GM12891 (cell line): ENCODE data around the gene RGS10.
A peak's percentile ranks its signal among the peaks of the same experiment; 100 is the strongest.

Experiments used
- DNase-seq: peaks from one replicate; pipeline ENCODE4 v3.0.0; 2011; ENCODE audit warnings: low spot score; ENCODE audit not compliant: insufficient read length
- FAIRE-seq: peaks from 2 replicates; lab custom pipeline; 2011; peaks lifted over from hg19 to GRCh38; lab: Jason Lieb, UNC
- PAX5 ChIP-seq: IDR thresholded peaks from 2 replicates; pipeline ENCODE4 v1.6.1; 2011; ENCODE audit warnings: low read length, moderate library complexity, mild to moderate bottlenecking; ENCODE audit not compliant: insufficient read depth, severe bottlenecking
- POLR2A ChIP-seq: IDR thresholded peaks from 2 replicates; pipeline ENCODE4 v1.6.1; 2011; ENCODE audit warnings: low read depth, low read length, control low read depth
- POLR2AphosphoS5 ChIP-seq: IDR thresholded peaks from 2 replicates; pipeline ENCODE4 v1.6.1; 2011; ENCODE audit warnings: low read depth, low read length, control low read depth
- POU2F2 ChIP-seq: IDR thresholded peaks from 2 replicates; pipeline ENCODE4 v1.6.1; 2011; ENCODE audit warnings: low read depth, mild to moderate bottlenecking, control low read depth, low read length, moderate library complexity
- SPI1 ChIP-seq: IDR thresholded peaks from 2 replicates; pipeline ENCODE4 v1.6.1; 2011; ENCODE audit warnings: low read depth, low read length, control low read depth
- TAF1 ChIP-seq: IDR thresholded peaks from 2 replicates; pipeline ENCODE4 v1.6.1; 2011; ENCODE audit warnings: low read depth, low read length, control low read depth

The RGS10 gene

DNA sequence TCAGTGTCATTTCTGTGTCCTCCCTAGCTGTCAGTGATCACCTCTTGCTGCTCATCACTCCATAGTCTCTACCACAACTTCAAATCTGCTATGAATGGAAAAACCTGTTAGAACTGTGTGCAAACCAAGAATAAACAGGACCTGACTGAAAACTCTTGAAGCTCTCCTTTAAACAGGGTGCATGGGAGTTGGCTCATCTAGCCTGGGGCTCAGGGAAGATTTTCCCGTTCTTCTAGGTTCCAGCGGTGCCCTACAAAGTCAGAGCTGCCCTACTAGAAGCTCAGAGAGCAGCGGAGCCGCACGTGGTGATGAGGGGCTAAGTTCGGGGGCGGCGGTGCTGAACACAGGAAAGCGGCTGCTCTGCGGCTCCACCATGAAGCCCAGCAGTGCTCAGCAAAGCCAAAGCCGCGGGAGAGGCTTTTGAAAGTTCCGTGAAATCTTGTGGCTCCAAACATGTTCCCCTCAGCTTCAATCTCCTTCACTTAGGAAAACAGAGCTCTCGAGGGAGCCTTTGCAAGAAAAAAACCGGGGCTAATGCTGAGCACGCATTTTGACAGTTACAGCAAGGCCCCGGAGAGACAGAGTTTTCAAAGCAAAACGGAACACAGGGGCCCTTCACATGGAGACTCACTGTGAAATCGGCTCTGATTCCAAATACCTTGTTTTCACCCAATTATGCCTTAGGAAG lies 30.5 kb downstream of the RGS10 start:
- FAIRE-seq (no peak), DNase-seq (no peak)
- TF ChIP-seq POLR2AphosphoS5, result no peak
- TF ChIP-seq SPI1, result no peak
- TF ChIP-seq PAX5, result no peak
- TF ChIP-seq POLR2A, result no peak
- no peak for TF ChIP-seq TAF1
- TF ChIP-seq POU2F2, result no peak

DNA sequence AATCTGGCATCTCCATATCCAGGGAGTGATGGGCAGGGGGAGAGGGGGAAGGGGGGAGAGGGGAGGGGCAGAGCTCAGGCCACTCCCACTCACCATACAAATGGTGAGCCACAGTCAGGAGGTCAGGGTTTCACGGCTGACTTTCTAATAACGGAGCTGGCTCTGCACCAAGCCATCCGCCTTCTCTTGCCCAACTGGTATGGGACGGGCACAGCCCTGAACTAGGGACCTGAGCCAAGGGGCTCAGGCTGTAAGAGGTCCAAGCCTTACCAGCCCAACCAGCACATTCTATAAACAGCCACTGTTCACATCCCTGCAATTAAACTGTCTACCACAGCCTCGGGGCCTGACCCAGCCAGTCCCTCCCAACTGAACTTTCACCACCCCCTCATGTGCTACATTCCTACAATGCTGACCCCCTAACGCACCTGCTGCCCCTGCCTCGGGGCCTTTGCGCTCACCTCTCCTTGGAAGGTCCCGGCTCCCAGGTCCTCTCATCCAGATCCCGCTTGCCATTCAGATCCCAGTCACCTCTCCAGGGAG lies 32.5 kb downstream of the RGS10 start:
- DNase-seq (no peak), FAIRE-seq (no peak)
- TF ChIP-seq POLR2A (no peak), PAX5 (no peak), TAF1 (no peak), SPI1 (no peak), POU2F2 (no peak), POLR2AphosphoS5 (no peak)

DNA sequence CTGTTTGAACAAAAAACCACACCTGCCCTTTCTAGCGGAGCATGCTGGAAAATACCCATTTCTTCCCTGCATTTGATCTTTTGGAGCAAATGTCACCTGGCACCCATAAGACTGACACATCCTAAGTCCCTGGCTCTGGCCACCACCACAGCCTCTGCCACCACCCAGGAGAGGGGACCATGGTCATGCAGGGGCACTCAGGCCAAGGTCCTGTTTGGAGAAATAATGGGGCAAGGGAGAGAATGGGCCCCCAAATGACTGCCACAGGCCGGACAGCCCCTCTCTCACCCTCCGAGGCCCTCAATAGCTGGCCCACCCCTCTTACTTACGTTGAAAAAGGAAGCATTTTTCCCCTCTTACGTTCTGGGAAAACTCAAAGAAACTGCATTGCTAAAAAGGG lies 35.4 kb downstream of the RGS10 start:
- no peak for DNase-seq
- no peak for FAIRE-seq
- no peak for TF ChIP-seq SPI1

DNA sequence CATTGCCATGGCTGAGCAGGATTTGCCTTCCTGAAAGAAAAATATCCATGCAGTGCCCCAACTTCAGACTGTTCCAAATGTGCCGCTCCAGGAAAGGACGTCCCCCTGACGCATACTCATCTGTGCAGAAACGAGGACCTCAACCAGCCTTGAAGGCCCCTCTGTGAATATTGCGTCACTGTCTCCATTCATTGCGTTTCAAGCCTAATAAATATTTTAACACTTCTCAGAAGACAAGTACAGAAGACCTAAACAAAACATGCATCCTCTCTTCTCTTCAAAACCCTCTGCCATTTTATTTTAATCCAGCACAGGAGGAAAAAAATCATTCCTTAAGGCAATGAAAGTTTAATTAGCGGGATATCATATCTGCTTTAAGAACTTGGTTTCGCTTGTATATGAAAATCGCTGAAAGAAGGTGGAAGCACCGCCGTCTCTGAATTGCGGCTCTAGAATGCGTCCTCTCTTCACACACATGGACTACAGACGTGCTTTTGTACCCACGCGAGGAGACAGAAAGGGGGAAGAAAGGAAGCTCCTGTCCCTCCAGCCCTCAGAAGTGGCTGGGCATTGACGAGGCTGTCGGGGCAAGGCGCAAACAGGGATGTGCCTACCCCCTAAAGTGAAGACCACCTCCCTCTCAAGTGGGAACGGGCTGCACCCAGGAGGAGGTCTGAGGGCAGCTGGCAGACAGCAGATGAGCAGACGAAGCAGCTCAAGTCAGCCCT lies 36.8 kb downstream of the RGS10 start:
- DNase-seq (no peak), FAIRE-seq (no peak)
- TF ChIP-seq POLR2A (no peak), POU2F2 (no peak), TAF1 (no peak), POLR2AphosphoS5 (no peak), SPI1 (no peak), PAX5 (no peak)

DNA sequence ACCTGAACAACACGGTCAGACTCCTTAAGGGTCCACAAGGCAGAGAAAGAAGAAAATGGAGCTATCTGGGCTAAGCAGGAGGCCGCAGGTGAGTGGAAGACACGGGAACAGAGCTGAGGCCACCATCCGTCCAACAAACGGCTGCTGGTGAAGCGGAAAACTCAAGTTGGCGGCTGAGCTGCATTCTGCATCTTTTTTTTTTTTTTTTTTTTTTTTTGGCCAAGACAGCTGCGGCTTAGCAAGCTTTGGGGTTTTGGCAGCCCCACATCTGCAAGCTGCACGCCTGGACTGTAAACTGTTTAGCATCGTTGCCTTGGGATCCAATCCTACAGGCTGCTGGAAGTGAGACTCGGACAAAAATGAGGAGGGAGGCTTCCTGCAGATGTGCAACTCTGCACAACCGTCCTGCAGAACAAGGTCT lies 37.4 kb downstream of the RGS10 start:
- TF ChIP-seq TAF1 (no peak), POLR2A (no peak), POLR2AphosphoS5 (no peak), PAX5 (no peak), SPI1 (no peak), POU2F2 (no peak)
- DNase-seq (no peak), FAIRE-seq (no peak)

DNA sequence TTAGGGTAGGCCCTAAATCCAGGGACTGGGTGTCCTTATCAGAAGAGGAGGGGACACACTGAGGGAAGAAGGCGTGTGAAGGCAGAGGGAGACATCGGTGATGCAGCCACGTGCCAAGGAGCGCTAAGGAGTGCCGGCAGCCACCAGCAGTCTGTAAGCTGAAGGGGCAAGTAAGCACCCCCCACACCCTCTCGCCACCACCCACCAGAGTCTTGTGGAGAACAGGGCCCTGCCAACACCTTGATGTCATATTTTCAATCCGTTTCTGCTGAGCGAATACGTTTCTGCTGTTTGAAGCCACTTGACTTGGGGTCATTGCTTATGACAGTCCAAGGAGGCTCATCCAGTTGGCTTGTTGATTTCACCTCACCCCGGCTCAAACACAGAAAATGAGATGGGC lies 37.9 kb downstream of the RGS10 start:
- no peak for DNase-seq
- TF ChIP-seq POLR2AphosphoS5, result no peak
- FAIRE-seq, result no peak

DNA sequence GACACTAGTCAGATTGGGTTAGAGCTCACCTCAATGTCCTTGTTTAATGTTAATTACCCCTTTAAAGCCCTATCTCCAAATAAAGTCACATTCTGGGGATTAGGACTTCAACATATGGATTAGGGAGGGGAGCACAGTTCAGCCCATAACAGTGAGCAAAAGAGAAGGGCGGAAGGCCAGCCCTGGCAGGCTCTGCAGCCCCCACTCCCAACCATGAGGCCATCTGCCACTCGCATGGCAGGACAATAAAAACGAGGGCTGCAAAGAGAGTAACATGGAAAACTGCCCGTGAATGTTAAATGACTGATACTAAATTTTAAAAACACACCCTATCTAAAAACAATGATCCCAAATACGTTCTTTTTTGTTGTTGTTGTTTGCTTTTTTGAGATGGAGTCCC lies 38.7 kb downstream of the RGS10 start:
- TF ChIP-seq POU2F2 (no peak), POLR2A (no peak), PAX5 (no peak), TAF1 (no peak), SPI1 (no peak)
- no peak for FAIRE-seq
- DNase-seq, result no peak

DNA sequence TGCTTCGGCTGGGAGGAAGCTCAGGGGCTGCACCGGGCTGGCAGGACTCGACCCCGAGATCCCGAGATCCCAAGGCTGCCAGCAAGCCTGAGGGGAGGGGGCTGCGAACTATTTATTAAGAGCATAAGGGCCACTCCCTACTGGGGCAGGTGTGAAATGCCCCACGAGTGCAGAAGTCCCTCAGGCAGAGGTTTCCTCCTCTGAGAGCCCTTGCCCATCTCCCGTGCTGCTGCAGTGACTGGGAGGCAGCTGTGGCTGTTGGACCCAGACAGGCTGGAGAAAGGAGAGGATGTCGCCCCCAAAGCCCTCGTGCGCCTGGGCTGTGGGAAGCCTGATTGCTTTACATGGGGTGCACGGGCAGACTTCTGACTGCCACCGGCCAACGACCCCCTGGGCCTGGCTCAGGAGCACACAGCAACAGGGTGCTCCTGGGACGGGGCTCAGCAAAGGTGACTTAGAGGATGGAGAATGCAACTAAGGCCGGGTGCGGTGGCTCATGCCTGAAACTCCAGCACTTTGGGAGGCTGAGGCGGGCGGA lies 39.8 kb downstream of the RGS10 start:
- no peak for DNase-seq
- FAIRE-seq, result peak; percentile 40
- no peak for TF ChIP-seq POLR2AphosphoS5
- no peak for TF ChIP-seq POLR2A
- no peak for TF ChIP-seq SPI1
- TF ChIP-seq POU2F2, result no peak
- TF ChIP-seq TAF1, result no peak
- no peak for TF ChIP-seq PAX5

DNA sequence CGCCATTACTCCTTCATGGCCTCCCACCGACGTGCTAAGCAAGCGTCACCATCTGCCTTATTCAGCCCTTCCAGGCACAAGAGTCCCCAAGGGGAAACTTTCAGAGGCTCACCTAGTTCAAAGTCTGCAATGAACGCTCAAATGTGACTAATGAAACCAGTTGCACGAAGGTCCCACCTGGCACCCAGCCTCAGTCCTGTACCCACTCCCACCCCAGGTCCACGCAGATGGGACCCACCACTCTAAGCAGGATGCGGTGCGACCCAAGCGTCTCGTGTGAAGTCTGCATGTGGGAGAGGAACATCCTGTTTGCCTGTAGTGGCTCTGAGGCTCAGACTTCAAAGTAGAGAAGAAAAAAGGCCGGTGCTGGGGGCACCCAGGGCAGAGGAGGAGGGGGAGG lies 40.3 kb downstream of the RGS10 start:
- peak; percentile 85 for FAIRE-seq

DNA sequence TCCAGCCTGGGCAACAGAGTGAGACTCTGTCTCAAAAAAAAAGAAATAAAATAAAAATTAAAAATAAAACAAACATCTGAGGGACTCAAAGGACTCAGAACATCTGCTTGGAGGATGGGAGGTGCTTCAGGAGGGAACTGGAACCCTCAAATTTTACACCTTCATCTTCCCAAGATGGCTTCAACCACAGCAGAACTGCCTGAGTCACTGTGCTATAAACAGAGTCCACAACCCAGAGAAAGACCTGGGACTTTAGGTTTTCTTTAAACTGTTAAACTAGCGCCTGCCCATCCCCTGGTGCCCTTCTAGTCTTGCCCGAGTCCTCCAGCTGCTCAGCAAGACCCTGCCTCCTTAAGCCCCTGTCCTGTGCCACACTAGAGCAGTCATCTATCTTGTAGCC lies 40.8 kb downstream of the RGS10 start:
- peak; percentile 5 for FAIRE-seq
- TF ChIP-seq SPI1 (peak; percentile 57; the same call in 1 of the 2 replicates), POU2F2 (no peak), POLR2AphosphoS5 (no peak)
- no peak for DNase-seq

More for the DNA sequence above, 40.3 kb downstream of the RGS10 start:
- DNase-seq, result peak; percentile 59
- TF ChIP-seq POLR2A (no peak), POLR2AphosphoS5 (peak; percentile 26; the same call in 1 of the 2 replicates)
